ENCODE data around the gene GALNT10.

GALNT10 gene

DNA sequence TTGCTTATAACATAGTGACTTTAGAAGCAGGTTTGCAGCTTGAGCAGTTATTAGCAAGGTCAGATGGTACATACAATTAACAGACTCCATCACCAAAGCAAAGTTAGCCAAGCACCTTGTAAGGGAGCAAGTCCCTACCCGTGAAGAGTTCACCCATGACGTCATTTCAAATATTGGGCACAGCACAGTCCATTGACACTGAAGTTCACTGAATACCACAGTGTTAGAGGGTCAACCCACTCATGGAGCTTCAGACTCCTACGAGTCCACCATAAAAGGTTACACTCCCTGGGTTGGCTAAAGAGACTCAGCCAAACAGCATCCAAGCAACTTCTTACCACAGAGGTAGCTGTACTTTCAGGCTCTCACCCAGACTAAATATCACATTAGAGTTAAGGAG, 77.5 kb downstream of the GALNT10 start:
- Histone ChIP-seq H3K27me3 (ENCODE audit: insufficient read depth, insufficient read length) (no peaks in the 10 kb centered on the region), H3K4me1 (ENCODE audit: insufficient read depth, insufficient read length) (no peaks in the 10 kb centered on the region), H3K9ac (ENCODE audit: insufficient read length, low read depth) (no peak overlapping the region), H3K36me3 (ENCODE audit: insufficient read depth, insufficient read length, low read length) (no peaks in the 10 kb centered on the region), H3K9me3 (ENCODE audit: insufficient read depth, low read length) (no peaks in the 10 kb centered on the region), H3K4me3 (ENCODE audit: insufficient read length, low read depth) (no peak overlapping the region)
- no peak for DNase-seq (ENCODE audit: low read depth, low spot score)
- TF ChIP-seq YY1 (IDR thresholded peaks at IDR 0.05; ENCODE audit: insufficient read depth, insufficient read length) (no peak), SUZ12 (IDR thresholded peaks at IDR 0.05; ENCODE audit: extremely low read depth, insufficient read depth, insufficient read length) (no peak), ZNF274 (IDR thresholded peaks at IDR 0.05; ENCODE audit: low read depth, low read length) (no peak)

DNA sequence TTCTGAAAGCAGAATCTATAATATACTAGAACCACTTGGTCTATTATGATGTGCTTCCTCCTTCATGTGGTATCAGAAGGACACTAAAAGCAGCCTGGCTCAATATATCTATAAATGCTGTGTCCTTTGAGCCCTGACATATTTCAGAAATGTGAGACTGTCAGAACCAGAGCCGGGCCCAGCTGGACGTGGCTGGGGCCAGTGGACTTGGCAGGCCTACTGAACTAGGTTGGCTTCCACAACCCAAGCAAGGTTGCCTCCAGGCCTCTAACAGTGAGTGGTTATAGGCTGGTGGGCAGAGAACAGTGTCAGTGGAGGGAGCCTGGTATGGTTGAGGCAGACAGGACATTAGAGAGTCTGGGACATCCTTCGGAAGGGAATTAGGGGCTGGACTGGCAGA, 78.9 kb downstream of the GALNT10 start:
- no peak overlapping the region for H3K9ac ChIP-seq (ENCODE audit: insufficient read length, low read depth)
- no peaks in the 10 kb centered on the region for H3K9me3 ChIP-seq (ENCODE audit: insufficient read depth, low read length)
- DNase-seq (ENCODE audit: low read depth, low spot score): no peak
- H3K4me3 ChIP-seq (ENCODE audit: insufficient read length, low read depth): no peak overlapping the region
- no peaks in the 10 kb centered on the region for H3K27me3 ChIP-seq (ENCODE audit: insufficient read depth, insufficient read length)
- no peaks in the 10 kb centered on the region for H3K36me3 ChIP-seq (ENCODE audit: insufficient read depth, insufficient read length, low read length)
- TF ChIP-seq YY1 (IDR thresholded peaks at IDR 0.05; ENCODE audit: insufficient read depth, insufficient read length) (no peak), ZNF274 (IDR thresholded peaks at IDR 0.05; ENCODE audit: low read depth, low read length) (no peak), SUZ12 (IDR thresholded peaks at IDR 0.05; ENCODE audit: extremely low read depth, insufficient read depth, insufficient read length) (no peak)
- H3K4me1 ChIP-seq (ENCODE audit: insufficient read depth, insufficient read length): no peaks in the 10 kb centered on the region

DNA sequence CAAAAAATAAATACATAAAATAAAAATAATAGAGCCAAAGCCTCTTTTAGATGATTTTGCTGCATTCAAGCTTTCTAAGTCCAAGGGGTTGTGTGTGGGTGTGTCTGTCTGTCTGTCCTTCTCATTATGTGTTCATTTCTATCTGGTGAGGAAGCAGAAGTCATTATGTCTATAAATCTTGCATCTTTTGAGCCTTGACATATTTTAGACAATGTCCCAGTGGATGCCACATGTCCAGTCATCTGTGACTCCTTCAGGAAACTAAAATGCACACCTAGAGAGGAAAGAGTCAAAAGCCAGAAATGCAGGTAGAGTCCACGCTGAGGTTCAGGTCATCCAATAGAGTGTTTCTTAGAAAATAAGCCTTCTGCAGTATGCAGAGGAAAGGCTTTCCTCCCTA, 80.9 kb downstream of the GALNT10 start:
- TF ChIP-seq ZNF274 (IDR thresholded peaks at IDR 0.05; ENCODE audit: low read depth, low read length): no peak
- TF ChIP-seq YY1 (IDR thresholded peaks at IDR 0.05; ENCODE audit: insufficient read depth, insufficient read length): no peak
- no peak for TF ChIP-seq SUZ12 (IDR thresholded peaks at IDR 0.05; ENCODE audit: extremely low read depth, insufficient read depth, insufficient read length)
- H3K4me1 ChIP-seq (ENCODE audit: insufficient read depth, insufficient read length): no peaks in the 10 kb centered on the region

DNA sequence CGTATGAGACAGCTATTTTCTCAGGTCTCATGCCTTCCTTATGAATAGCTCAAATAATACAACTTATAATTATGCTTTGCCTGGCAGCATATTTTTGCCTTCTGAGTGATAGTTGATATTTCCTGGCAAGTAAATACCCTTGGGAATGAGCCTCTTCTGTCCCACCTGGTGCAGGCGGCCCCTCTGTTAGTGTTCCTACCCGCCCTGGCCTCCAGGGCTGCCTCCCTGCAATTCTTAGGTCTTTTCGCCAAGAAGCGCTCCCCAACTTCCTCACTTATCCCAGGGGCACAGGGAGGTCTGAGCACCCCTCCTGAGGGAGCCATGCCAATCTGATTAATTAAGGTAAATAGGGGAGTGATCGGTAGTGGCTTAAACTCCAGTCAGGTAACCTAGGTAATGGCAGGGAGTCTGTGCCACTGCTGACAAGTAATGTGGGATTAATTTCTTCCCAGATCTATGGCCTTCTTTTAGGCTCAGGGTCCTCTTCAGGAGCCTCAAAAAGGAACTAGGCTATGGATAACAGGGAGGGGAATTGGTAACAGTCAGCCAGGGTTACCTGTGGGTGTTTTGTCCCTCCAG, 81.5 kb downstream of the GALNT10 start:
- H3K27me3 ChIP-seq (ENCODE audit: insufficient read depth, insufficient read length): no peaks in the 10 kb centered on the region
- no peak for DNase-seq (ENCODE audit: low read depth, low spot score)
- H3K36me3 ChIP-seq (ENCODE audit: insufficient read depth, insufficient read length, low read length): no peaks in the 10 kb centered on the region
- no peak overlapping the region for H3K9ac ChIP-seq (ENCODE audit: insufficient read length, low read depth)
- no peak overlapping the region for H3K4me3 ChIP-seq (ENCODE audit: insufficient read length, low read depth)
- no peaks in the 10 kb centered on the region for H3K9me3 ChIP-seq (ENCODE audit: insufficient read depth, low read length)
- TF ChIP-seq SUZ12 (IDR thresholded peaks at IDR 0.05; ENCODE audit: extremely low read depth, insufficient read depth, insufficient read length) (no peak), YY1 (IDR thresholded peaks at IDR 0.05; ENCODE audit: insufficient read depth, insufficient read length) (no peak), ZNF274 (IDR thresholded peaks at IDR 0.05; ENCODE audit: low read depth, low read length) (no peak)
- no peaks in the 10 kb centered on the region for H3K4me1 ChIP-seq (ENCODE audit: insufficient read depth, insufficient read length)

More for the DNA sequence above, 80.9 kb downstream of the GALNT10 start:
- Histone ChIP-seq H3K9ac (ENCODE audit: insufficient read length, low read depth) (no peak overlapping the region), H3K27me3 (ENCODE audit: insufficient read depth, insufficient read length) (no peaks in the 10 kb centered on the region), H3K4me3 (ENCODE audit: insufficient read length, low read depth) (no peak overlapping the region), H3K36me3 (ENCODE audit: insufficient read depth, insufficient read length, low read length) (no peaks in the 10 kb centered on the region), H3K9me3 (ENCODE audit: insufficient read depth, low read length) (no peaks in the 10 kb centered on the region)
- no peak for DNase-seq (ENCODE audit: low read depth, low spot score)

DNA sequence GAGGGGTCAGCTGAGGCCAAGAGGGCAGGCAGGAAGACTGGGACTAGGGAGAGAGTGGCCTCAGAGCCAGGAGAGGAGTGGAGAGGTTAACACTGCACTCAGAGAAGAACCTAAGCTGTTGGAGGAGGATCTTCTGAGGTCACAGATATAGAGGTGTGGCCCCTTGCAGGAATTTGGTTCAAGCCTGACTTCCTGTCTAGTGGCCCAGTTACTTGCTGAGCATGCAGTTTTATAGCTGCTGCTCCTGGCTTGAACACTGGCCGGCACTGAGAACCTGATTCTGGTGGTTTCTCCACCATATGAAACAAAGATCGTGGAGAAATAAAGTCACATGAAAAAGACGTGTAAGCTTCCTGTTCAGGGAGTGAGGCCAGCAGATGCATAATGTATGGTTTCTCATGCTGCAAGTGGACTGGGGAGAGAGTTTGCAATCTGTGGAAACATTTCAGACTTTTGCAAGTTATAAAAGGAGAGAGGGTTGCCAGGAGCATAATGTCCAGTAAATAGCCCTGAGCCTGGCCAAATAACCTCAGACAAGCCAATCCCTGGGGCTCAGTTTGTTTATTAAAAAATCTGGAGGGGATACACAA, 82.6 kb downstream of the GALNT10 start:
- H3K9me3 ChIP-seq (ENCODE audit: insufficient read depth, low read length): no peaks in the 10 kb centered on the region
- H3K27me3 ChIP-seq (ENCODE audit: insufficient read depth, insufficient read length): no peaks in the 10 kb centered on the region
- no peak for DNase-seq (ENCODE audit: low read depth, low spot score)
- H3K4me3 ChIP-seq (ENCODE audit: insufficient read length, low read depth): no peak overlapping the region
- no peaks in the 10 kb centered on the region for H3K4me1 ChIP-seq (ENCODE audit: insufficient read depth, insufficient read length)
- TF ChIP-seq YY1 (IDR thresholded peaks at IDR 0.05; ENCODE audit: insufficient read depth, insufficient read length): no peak
- TF ChIP-seq SUZ12 (IDR thresholded peaks at IDR 0.05; ENCODE audit: extremely low read depth, insufficient read depth, insufficient read length): no peak
- no peak for TF ChIP-seq ZNF274 (IDR thresholded peaks at IDR 0.05; ENCODE audit: low read depth, low read length)
- H3K9ac ChIP-seq (ENCODE audit: insufficient read length, low read depth): no peak overlapping the region
- H3K36me3 ChIP-seq (ENCODE audit: insufficient read depth, insufficient read length, low read length): no peaks in the 10 kb centered on the region

DNA sequence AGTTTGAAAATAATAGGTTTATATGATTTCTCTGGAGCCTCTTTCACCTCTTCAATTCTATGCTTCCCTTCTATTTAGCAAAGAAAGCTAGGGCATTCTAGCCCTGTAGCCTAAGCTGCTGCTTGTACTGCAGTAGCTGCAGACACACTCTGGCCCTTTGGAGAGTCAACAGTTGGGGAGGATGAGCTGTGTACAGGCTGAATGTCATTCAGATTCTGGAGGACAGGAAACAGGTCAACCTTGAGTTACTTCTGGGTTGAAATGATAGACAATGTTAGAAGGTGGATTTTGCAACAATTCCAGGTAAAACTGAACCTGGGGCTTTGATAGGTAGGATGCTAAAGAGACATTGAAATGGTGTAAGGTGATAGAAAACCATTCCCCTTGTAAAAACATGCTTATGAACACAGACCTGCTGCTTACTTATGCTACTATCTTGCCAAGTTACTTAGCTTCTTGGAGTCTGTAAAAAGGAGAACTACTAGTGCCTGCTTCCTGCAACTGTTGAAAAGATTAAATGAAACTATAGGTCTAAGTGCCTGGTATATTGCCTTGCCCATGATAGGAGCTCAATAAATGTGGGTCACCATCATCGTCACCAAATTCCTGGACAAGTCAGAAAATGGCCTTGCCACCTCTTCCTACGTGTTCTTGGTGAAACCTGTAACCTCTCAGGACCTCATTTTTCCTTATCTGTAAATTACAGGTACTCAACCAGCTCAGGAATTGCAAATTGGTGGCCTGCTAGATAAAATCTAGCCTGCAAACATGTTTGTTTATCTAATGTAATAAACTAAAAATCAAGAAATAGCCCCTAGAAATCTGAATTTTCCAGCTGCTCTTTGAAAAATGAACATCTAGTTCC, 83.7 kb downstream of the GALNT10 start:
- Histone ChIP-seq H3K36me3 (ENCODE audit: insufficient read depth, insufficient read length, low read length) (no peaks in the 10 kb centered on the region), H3K4me3 (ENCODE audit: insufficient read length, low read depth) (no peak overlapping the region), H3K9me3 (ENCODE audit: insufficient read depth, low read length) (no peaks in the 10 kb centered on the region), H3K27me3 (ENCODE audit: insufficient read depth, insufficient read length) (no peaks in the 10 kb centered on the region), H3K4me1 (ENCODE audit: insufficient read depth, insufficient read length) (no peaks in the 10 kb centered on the region), H3K9ac (ENCODE audit: insufficient read length, low read depth) (no peak overlapping the region)
- TF ChIP-seq SUZ12 (IDR thresholded peaks at IDR 0.05; ENCODE audit: extremely low read depth, insufficient read depth, insufficient read length): no peak
- TF ChIP-seq YY1 (IDR thresholded peaks at IDR 0.05; ENCODE audit: insufficient read depth, insufficient read length): no peak
- TF ChIP-seq ZNF274 (IDR thresholded peaks at IDR 0.05; ENCODE audit: low read depth, low read length): no peak
- DNase-seq (ENCODE audit: low read depth, low spot score): no peak

DNA sequence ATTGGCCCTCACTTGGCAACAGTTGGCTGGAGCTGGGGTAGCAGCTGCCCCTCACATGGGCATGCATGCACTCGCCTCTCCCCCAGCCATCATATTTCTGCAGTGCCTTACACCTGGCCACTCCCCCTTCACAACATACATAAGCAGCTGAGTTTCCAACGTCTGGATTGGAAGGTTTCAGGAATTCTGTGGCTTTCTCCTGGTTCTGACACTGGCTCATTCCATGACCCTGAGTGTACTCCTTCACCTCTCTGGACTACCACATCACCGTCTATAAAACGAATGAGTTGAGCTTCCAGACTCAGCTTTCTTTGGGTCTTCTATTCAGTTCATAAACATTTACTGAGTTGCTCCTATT, 84.3 kb downstream of the GALNT10 start:
- TF ChIP-seq ZNF274 (IDR thresholded peaks at IDR 0.05; ENCODE audit: low read depth, low read length) (no peak), YY1 (IDR thresholded peaks at IDR 0.05; ENCODE audit: insufficient read depth, insufficient read length) (no peak), SUZ12 (IDR thresholded peaks at IDR 0.05; ENCODE audit: extremely low read depth, insufficient read depth, insufficient read length) (no peak)
- Histone ChIP-seq H3K36me3 (ENCODE audit: insufficient read depth, insufficient read length, low read length) (no peaks in the 10 kb centered on the region), H3K9me3 (ENCODE audit: insufficient read depth, low read length) (no peaks in the 10 kb centered on the region), H3K4me1 (ENCODE audit: insufficient read depth, insufficient read length) (no peaks in the 10 kb centered on the region), H3K9ac (ENCODE audit: insufficient read length, low read depth) (no peak overlapping the region), H3K4me3 (ENCODE audit: insufficient read length, low read depth) (no peak overlapping the region), H3K27me3 (ENCODE audit: insufficient read depth, insufficient read length) (no peaks in the 10 kb centered on the region)
- DNase-seq (ENCODE audit: low read depth, low spot score): no peak

Measured in NT2/D1 (cell line).